Activated CD4-positive, alpha-beta memory T cell treated with anti-CD3 and anti-CD28 coated beads for 36 hours (primary cell): ENCODE data around the gene RARB. TPM values are rescaled to one million over a fixed set of nuclear protein-coding genes. Genes with fewer than 3 reads are reported as not detected.

ENCODE experiments used
- CTCF ChIA-PET: fragments of 350-600 bp; sonication (Branson Sonifier 250); formaldehyde crosslinking; loops from one replicate; lab custom pipeline; 2021; ENCODE audit warnings: antibody characterized with exemption, inconsistent platforms; lab: Charles Lee
- POLR2A ChIA-PET: fragments of 350-600 bp; sonication (Branson Sonifier 250); formaldehyde crosslinking; loops from one replicate; lab custom pipeline; 2021; ENCODE audit warnings: antibody characterized with exemption; lab: Charles Lee
- DNase-seq: peaks from one replicate; pipeline ENCODE4 v3.0.0-alpha.2; 2020
- H3K27ac Mint-ChIP-seq: one replicate; pipeline ENCODE4 v1.8.0; 2021; ENCODE audit warnings: mixed read lengths
- H3K27me3 Mint-ChIP-seq: one replicate; pipeline ENCODE4 v1.8.0; 2021; ENCODE audit warnings: mixed read lengths
- H3K36me3 Mint-ChIP-seq: one replicate; pipeline ENCODE4 v1.8.0; 2021; ENCODE audit warnings: mixed read lengths
- H3K4me1 Mint-ChIP-seq: one replicate; pipeline ENCODE4 v1.8.0; 2021; ENCODE audit warnings: low read depth, mixed read lengths
- H3K4me3 Mint-ChIP-seq: one replicate; pipeline ENCODE4 v1.8.0; 2021; ENCODE audit warnings: mild to moderate bottlenecking, mixed read lengths
- H3K9me3 Mint-ChIP-seq: one replicate; pipeline ENCODE4 v1.8.0; 2021; ENCODE audit warnings: mixed read lengths
- intact Hi-C: fragments of 100-400 bp; cut with micrococcal nuclease; formaldehyde crosslinking; loops from one replicate; pipeline ENCODE4 v1.15.1; 2023
- total RNA-seq, 2 experiments: library from RNA; stranded (reverse); gene quantifications; one replicate each; pipeline ENCODE4 v1.2.3, GENCODE V29; 2021

The RARB gene
- not detected for total RNA-seq

DNA sequence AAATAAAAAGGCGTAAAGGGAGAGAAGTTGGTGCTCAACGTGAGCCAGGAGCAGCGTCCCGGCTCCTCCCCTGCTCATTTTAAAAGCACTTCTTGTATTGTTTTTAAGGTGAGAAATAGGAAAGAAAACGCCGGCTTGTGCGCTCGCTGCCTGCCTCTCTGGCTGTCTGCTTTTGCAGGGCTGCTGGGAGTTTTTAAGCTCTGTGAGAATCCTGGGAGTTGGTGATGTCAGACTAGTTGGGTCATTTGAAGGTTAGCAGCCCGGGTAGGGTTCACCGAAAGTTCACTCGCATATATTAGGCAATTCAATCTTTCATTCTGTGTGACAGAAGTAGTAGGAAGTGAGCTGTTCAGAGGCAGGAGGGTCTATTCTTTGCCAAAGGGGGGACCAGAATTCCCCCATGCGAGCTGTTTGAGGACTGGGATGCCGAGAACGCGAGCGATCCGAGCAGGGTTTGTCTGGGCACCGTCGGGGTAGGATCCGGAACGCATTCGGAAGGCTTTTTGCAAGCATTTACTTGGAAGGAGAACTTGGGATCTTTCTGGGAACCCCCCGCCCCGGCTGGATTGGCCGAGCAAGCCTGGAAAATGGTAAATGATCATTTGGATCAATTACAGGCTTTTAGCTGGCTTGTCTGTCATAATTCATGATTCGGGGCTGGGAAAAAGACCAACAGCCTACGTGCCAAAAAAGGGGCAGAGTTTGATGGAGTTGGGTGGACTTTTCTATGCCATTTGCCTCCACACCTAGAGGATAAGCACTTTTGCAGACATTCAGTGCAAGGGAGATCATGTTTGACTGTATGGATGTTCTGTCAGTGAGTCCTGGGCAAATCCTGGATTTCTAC lies at the start of gene RARB:
TSS of gene RARB (plus strand) at position 322 of the 847 bp plus-strand sequence. CDS start at position 791, 469 bp downstream.
- ChIA-PET CTCF (no interaction called here), POLR2A (no interaction called here)
- no peak within 1 kb of the TSS for H3K4me3 Mint-ChIP-seq
- intact Hi-C loops: no loop called here
- H3K27ac Mint-ChIP-seq: no peak within 1 kb of the TSS
- no peak for DNase-seq
- peaks cover 46% of the 10 kb centered on the region for H3K27me3 Mint-ChIP-seq
- no peaks in the 10 kb centered on the region for H3K9me3 Mint-ChIP-seq
- H3K36me3 Mint-ChIP-seq: no peaks in the 10 kb centered on the region
- peaks cover 3% of the 10 kb centered on the region for H3K4me1 Mint-ChIP-seq

- H3K36me3 Mint-ChIP-seq: no peaks in the 10 kb centered on the region
- no peak for DNase-seq
- H3K27me3 Mint-ChIP-seq: no peaks in the 10 kb centered on the region
- H3K9me3 Mint-ChIP-seq: no peaks in the 10 kb centered on the region
- ChIA-PET POLR2A (no interaction called here), CTCF (no interaction called here)
- intact Hi-C loops: no loop called here
- H3K4me3 Mint-ChIP-seq: no peak overlapping the region
- no peak overlapping the region for H3K27ac Mint-ChIP-seq
- H3K4me1 Mint-ChIP-seq: no peaks in the 10 kb centered on the region
Measured at GRCh38 chr3:25378786-25379311, 49.2 kb upstream of the RARB start.

DNA sequence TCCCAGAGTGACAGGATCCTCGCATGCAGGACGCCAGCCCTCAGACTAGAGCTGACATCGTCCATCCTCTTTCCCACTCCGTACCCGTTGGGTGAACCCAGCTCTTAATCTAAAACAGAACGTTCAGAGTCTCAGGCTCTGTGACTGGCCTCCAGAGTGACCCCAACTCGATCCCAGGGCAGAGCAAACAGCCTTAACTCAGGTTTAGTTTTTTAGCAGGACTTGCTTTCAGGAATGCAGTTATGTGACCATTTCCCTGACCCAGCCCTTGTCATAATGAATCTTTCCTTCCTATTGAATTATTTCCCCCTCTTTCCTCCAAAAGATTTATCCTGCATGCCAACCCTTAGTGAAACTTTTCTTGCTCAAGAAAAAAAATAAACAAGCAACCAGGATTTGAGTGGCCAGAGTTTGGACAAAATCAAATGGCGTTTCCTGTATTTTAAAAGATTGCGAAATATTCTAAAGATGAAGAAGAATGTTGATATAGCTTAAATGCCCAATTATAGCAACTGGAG lies 47.8 kb upstream of the RARB start:
- Mint-ChIP-seq H3K4me1 (no peaks in the 10 kb centered on the region), H3K36me3 (no peaks in the 10 kb centered on the region), H3K27me3 (no peaks in the 10 kb centered on the region), H3K9me3 (no peaks in the 10 kb centered on the region), H3K27ac (no peak overlapping the region), H3K4me3 (no peak overlapping the region)
- DNase-seq: no peak
- intact Hi-C loops: no loop called here
- CTCF ChIA-PET: no interaction called here
- POLR2A ChIA-PET: no interaction called here

DNA sequence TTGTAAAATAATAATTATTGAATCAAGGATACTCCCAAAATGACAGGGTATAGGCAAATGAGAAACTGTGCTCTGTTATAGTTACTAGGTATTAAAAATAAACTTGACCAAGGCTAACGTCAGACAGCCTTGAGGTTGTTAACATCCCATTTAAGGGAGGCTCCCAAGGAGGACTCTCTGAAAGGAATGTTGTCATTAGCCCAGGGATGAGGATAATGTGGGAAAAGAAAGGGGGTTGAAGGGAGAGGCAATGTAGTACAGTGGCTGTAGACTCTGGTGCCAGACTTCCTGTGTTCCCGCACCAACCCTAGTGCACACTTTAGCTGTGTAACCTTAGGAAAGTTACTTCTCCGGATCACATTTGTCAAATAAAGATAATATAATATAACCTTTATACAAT lies 47.0 kb upstream of the RARB start:
- H3K27ac Mint-ChIP-seq: no peak overlapping the region
- intact Hi-C loops: no loop called here
- no peaks in the 10 kb centered on the region for H3K27me3 Mint-ChIP-seq
- ChIA-PET POLR2A (no interaction called here), CTCF (no interaction called here)
- H3K4me1 Mint-ChIP-seq: no peaks in the 10 kb centered on the region
- no peaks in the 10 kb centered on the region for H3K9me3 Mint-ChIP-seq
- H3K4me3 Mint-ChIP-seq: no peak overlapping the region
- H3K36me3 Mint-ChIP-seq: no peaks in the 10 kb centered on the region
- no peak for DNase-seq

- H3K4me3 Mint-ChIP-seq: no peak overlapping the region
- intact Hi-C loops: no loop called here
- no peaks in the 10 kb centered on the region for H3K27me3 Mint-ChIP-seq
- no peak overlapping the region for H3K27ac Mint-ChIP-seq
- ChIA-PET POLR2A (no interaction called here), CTCF (interaction anchor here (1.1 kb wide), 1 partner anchor 596 kb away, joined by 3 read pairs; no protein-coding TSS in a partner anchor)
- no peaks in the 10 kb centered on the region for H3K36me3 Mint-ChIP-seq
- no peak for DNase-seq
- H3K4me1 Mint-ChIP-seq: no peaks in the 10 kb centered on the region
- no peaks in the 10 kb centered on the region for H3K9me3 Mint-ChIP-seq
Measured at GRCh38 chr3:25384471-25384870, 43.6 kb upstream of the RARB start.

- H3K36me3 Mint-ChIP-seq: no peaks in the 10 kb centered on the region
- H3K27me3 Mint-ChIP-seq: no peaks in the 10 kb centered on the region
- POLR2A ChIA-PET: no interaction called here
- no peak overlapping the region for H3K4me3 Mint-ChIP-seq
- CTCF ChIA-PET: no interaction called here
- no peaks in the 10 kb centered on the region for H3K9me3 Mint-ChIP-seq
- no peak overlapping the region for H3K27ac Mint-ChIP-seq
- DNase-seq: no peak
- H3K4me1 Mint-ChIP-seq: no peaks in the 10 kb centered on the region
- intact Hi-C loops: no loop called here
Measured at GRCh38 chr3:25385807-25386460, 42.1 kb upstream of the RARB start.

- no peak for DNase-seq
- intact Hi-C loops: no loop called here
- Mint-ChIP-seq H3K36me3 (no peaks in the 10 kb centered on the region), H3K9me3 (peaks cover 5% of the 10 kb centered on the region), H3K27ac (no peak overlapping the region), H3K4me3 (no peak overlapping the region), H3K27me3 (no peaks in the 10 kb centered on the region), H3K4me1 (no peaks in the 10 kb centered on the region)
- ChIA-PET CTCF (no interaction called here), POLR2A (no interaction called here)
Measured at GRCh38 chr3:25386686-25387255, 41.3 kb upstream of the RARB start.

GRCh38 chr3:25390605-25391004 lies 37.5 kb upstream of the RARB start:
- no peak overlapping the region for H3K4me3 Mint-ChIP-seq
- intact Hi-C loops: no loop called here
- POLR2A ChIA-PET: no interaction called here
- DNase-seq: no peak
- H3K27me3 Mint-ChIP-seq: no peaks in the 10 kb centered on the region
- peaks cover 12% of the 10 kb centered on the region for H3K9me3 Mint-ChIP-seq
- H3K27ac Mint-ChIP-seq: no peak overlapping the region
- CTCF ChIA-PET: no interaction called here
- H3K4me1 Mint-ChIP-seq: no peaks in the 10 kb centered on the region
- no peaks in the 10 kb centered on the region for H3K36me3 Mint-ChIP-seq

DNA sequence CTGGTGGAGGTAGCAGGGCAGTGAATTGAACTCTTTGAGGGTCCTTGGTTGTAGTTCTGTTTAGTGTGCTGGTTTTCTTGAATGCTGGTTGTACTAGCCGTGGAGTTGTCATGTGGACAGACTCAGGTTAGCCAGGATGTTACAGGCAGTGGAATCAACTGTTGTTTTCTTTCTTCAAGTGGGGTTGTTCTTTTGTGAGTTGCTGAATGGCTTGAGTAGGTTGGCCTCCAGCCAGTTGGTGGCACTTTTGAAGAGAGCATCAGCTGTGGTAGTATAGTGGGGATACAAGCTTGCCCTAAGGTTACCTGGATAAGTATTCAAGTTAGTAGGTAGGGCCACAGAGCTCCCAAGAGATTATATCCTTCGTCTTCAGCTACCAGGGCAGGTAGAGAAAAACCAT lies 31.8 kb upstream of the RARB start:
- POLR2A ChIA-PET: no interaction called here
- no peaks in the 10 kb centered on the region for H3K36me3 Mint-ChIP-seq
- intact Hi-C loops: no loop called here

DNA sequence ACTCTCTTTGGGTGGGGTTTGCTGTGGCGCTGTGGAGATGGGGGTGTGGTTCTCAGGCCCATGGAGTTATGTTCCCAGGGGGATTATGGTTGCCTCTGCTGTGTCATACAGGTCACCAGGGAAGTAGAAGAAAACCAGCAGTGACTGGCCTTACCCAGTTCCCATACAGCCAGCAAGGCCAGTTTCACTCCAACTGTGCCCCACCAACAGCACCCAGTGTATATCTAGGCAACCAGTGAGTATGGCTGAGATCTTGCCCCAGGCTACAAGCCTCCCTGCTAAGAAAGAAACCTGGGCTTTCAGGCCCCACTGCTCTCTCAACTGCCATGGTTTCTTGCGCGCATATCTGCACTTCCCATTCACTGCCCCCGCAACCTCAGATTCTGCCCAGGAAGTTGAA lies 31.4 kb upstream of the RARB start:
- ChIA-PET POLR2A (no interaction called here), CTCF (interaction anchor here (0.7 kb wide), 1 partner anchor 58 kb away, joined by 3 read pairs; no protein-coding TSS in a partner anchor)
- peaks cover 2% of the 10 kb centered on the region for H3K27me3 Mint-ChIP-seq
- H3K9me3 Mint-ChIP-seq: peaks cover 8% of the 10 kb centered on the region
- DNase-seq: no peak
- no peak overlapping the region for H3K27ac Mint-ChIP-seq
- no peaks in the 10 kb centered on the region for H3K4me1 Mint-ChIP-seq
- no peaks in the 10 kb centered on the region for H3K36me3 Mint-ChIP-seq
- intact Hi-C loops: no loop called here
- no peak overlapping the region for H3K4me3 Mint-ChIP-seq

More for the DNA sequence above, 31.8 kb upstream of the RARB start:
- CTCF ChIA-PET: interaction anchor here (0.7 kb wide), 1 partner anchor 58 kb away, joined by 3 read pairs; no protein-coding TSS in a partner anchor
- Mint-ChIP-seq H3K4me3 (no peak overlapping the region), H3K4me1 (no peaks in the 10 kb centered on the region), H3K27me3 (peaks cover 2% of the 10 kb centered on the region), H3K27ac (no peak overlapping the region), H3K9me3 (peaks cover 11% of the 10 kb centered on the region)
- no peak for DNase-seq

DNA sequence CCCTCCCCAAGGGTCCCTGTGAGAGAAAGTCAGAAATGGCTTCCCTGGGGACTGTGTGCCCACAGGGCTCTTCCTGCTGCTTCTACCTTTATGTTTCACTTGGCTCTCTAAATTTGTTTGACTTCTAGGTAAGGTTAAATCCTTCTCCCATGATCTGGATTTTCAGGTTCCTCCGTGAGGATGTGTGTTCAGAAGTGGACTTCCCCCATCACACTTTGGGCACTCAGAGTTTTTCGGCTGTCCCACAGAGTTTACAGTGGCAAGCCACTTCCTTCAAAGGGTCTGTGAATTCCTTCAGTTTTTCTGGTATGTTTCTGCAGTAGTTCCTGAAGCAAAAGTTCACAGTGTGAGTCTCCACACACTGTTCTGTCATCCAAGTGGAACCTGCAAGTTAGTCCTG lies 30.9 kb upstream of the RARB start:
- H3K4me1 Mint-ChIP-seq: no peaks in the 10 kb centered on the region
- peaks cover 2% of the 10 kb centered on the region for H3K27me3 Mint-ChIP-seq
- peaks cover 4% of the 10 kb centered on the region for H3K9me3 Mint-ChIP-seq
- no peak overlapping the region for H3K4me3 Mint-ChIP-seq
- DNase-seq: no peak
- ChIA-PET POLR2A (no interaction called here), CTCF (no interaction called here)
- H3K36me3 Mint-ChIP-seq: no peaks in the 10 kb centered on the region
- intact Hi-C loops: no loop called here
- H3K27ac Mint-ChIP-seq: no peak overlapping the region

DNA sequence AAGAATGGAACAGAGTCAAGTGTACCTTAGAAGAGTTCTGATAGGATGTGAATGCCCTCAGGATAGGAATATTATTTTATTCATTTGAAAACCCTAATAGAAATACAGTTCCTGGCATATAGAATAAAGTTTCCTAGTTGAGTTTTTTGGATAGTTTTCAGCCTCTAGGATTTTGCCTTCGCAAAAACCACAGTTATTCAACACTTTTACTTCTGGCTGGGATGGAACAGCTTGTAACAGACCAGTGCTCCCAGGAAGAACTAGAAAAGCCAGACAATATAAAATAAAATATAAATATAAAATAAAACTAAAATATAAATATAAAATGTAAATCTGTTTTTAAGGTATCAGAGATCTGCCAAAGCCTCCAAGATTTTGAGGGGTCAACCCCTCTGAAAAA lies 27.5 kb upstream of the RARB start:
- Mint-ChIP-seq H3K27ac (no peak overlapping the region), H3K4me3 (no peak overlapping the region), H3K9me3 (no peaks in the 10 kb centered on the region), H3K4me1 (no peaks in the 10 kb centered on the region), H3K27me3 (peaks cover 2% of the 10 kb centered on the region), H3K36me3 (no peaks in the 10 kb centered on the region)
- CTCF ChIA-PET: no interaction called here
- intact Hi-C loops: no loop called here
- DNase-seq: no peak
- POLR2A ChIA-PET: no interaction called here
